Lower leg skin (tissue), 4 donors: ENCODE results near the gene MAML1. TPM values are rescaled to one million over a fixed set of nuclear protein-coding genes. Genes with fewer than 3 reads are reported as not detected.

Experiments used
- DNase-seq, 2 donors: peaks; one replicate each; pipeline ENCODE4 v3.0.0-alpha.2; 2019; ENCODE audit warnings: low spot score in 2 of 2
- H3K4me3 ChIP-seq: fragments of 200-600 bp; sonication (generic); 2 replicates; pipeline ENCODE4 v1.5.1; 2017; ENCODE audit warnings: mild to moderate bottlenecking, low read depth; ENCODE audit not compliant: poor library complexity, severe bottlenecking
- CTCF ChIP-seq, 3 donors: fragments of 450-650 bp; IDR thresholded peaks; one replicate each; pipeline ENCODE4 v1.5.1; 2016; ENCODE audit warnings: antibody characterized with exemption in 3 of 3, mild to moderate bottlenecking in 3 of 3, moderate library complexity in 2 of 3
- POLR2A ChIP-seq, 2 donors: fragments of 450-650 bp; IDR thresholded peaks; one replicate each; pipeline ENCODE4 v1.6.1; 2016 to 2017; ENCODE audit warnings: antibody characterized with exemption in 2 of 2, mild to moderate bottlenecking in 1 of 2, moderate library complexity in 1 of 2
- WGBS, 2 donors: methylation state at CpG; one replicate each; pipeline ENCODE4 v1.1.5; 2018; 5-methylcytosine and 5-hydroxymethylcytosine counted together
- intact Hi-C: fragments of 100-400 bp; cut with DNase I; formaldehyde crosslinking; loops from one replicate; pipeline ENCODE4 v1.15.0; 2023; ENCODE audit warnings: low total_unique reads
- total RNA-seq, 4 donors: library from RNA; depleted of rRNA; stranded (reverse); fragments of >200 nt; gene quantifications; one replicate each; pipeline ENCODE4 v1.1.0, GENCODE V29; 2016

The MAML1 gene
- total RNA-seq, 4 donors from 2014 or later, result 25.5 to 46.8 (median 31.5) TPM

- TF ChIP-seq CTCF (IDR thresholded peaks at IDR 0.05) (no peak), POLR2A (IDR thresholded peaks at IDR 0.05) (no peak)
- intact Hi-C loops, result no loop called here
- no peak for DNase-seq
- WGBS, 2 donors, result 4 to 9% methylated on average over 15 to 43 of the region's 72 CpGs
- peak overlapping the region; percentile 4 for H3K4me3 ChIP-seq
Observed at GRCh38 chr5:179816796-179817469, 84.3 kb downstream of the MAML1 start.

- H3K4me3 ChIP-seq, result no peak overlapping the region
- 78 to 81% methylated on average over 7 to 8 of the region's 8 CpGs for WGBS, 2 donors
- no peak for DNase-seq
- intact Hi-C loops, result no loop called here
- no peak for TF ChIP-seq CTCF (IDR thresholded peaks at IDR 0.05)
- no peak for TF ChIP-seq POLR2A (IDR thresholded peaks at IDR 0.05)
Observed at GRCh38 chr5:179817470-179817840, 84.8 kb downstream of the MAML1 start.

- intact Hi-C loops, result no loop called here
- TF ChIP-seq CTCF (IDR thresholded peaks at IDR 0.05) (no peak), POLR2A (IDR thresholded peaks at IDR 0.05) (no peak)
- no peak overlapping the region for H3K4me3 ChIP-seq
- WGBS, 2 donors, result 39 to 45% methylated on average over 14 of the region's 14 CpGs
- DNase-seq, result peak; percentile 38 to 85
Observed at GRCh38 chr5:179817890-179818745, 85.5 kb downstream of the MAML1 start.

- intact Hi-C loops, result no loop called here
- peak; percentile 95 to 99 for DNase-seq
- TF ChIP-seq CTCF (IDR thresholded peaks at IDR 0.05) (peak in 1 of 3 donors; percentile 61), POLR2A (IDR thresholded peaks at IDR 0.05) (no peak)
- H3K4me3 ChIP-seq, result no peak overlapping the region
- 1% methylated on average over 23 to 26 of the region's 35 CpGs for WGBS, 2 donors
Observed at GRCh38 chr5:179818746-179819295, 86.2 kb downstream of the MAML1 start.

DNA sequence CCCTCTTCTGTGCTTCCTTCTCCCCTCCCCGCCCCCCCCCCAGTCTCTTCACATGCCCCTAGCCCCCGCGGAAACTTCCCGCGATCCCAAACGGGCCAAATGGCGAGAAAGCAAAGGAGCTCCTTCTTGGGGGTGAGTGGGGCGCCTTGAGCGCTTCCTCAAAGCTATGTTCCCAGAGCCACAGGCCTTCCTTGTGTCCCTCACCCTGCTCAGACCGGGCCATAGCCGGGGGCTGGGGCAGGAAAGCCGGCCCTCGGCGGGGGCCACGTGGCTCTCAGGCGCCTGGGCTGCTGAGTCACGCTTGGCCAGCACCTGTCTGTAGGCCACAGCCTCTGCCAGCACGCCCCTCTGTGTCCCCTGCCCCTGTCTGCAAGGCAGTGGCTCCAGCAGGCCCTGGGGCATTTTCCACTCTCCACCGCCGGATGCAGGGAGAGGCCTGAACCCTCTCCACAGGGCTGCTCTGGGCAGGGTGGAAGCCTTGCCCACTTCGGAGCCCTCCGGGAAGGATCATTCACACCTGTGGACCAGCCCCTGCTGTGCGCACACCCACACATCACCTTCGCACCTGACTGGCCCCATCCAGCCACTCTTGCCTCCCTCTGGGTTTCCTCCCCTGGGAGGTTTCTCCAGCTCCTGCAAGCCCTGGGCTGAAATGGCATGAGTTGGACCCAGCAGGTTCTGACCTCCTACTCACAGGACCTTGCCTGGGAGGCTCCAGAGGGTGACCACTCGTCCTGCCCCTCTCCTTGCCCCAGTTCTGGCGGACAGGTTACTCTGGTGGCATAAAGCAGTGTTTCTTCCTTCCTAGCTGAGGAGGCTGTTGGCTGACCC lies 86.9 kb downstream of the MAML1 start:
- intact Hi-C loops, result no loop called here
- peak; percentile 56 to 94 for DNase-seq
- no peak overlapping the region for H3K4me3 ChIP-seq
- 9 to 15% methylated on average over 16 to 21 of the region's 26 CpGs for WGBS, 2 donors
- TF ChIP-seq CTCF (IDR thresholded peaks at IDR 0.05) (no peak), POLR2A (IDR thresholded peaks at IDR 0.05) (no peak)
